HepG2 (cell line): ENCODE measurements around the gene RYR2. TPM values are rescaled to one million over a fixed set of nuclear protein-coding genes. Genes with fewer than 3 reads are reported as not detected.

Source experiments
- ATAC-seq: fragments of 200-7000 bp; cut with Tn5 transposase; 3 replicates; pipeline ENCODE4 v1.9.1; 2020; ENCODE audit warnings: mild to moderate bottlenecking, moderate library complexity
- BruUV-seq: library from RNA; stranded (reverse); fragments of 400-500 nt; replicated peaks from 2 replicates; lab custom pipeline; 2021; lab: Mats Ljungman, UMichigan
- CTCF ChIA-PET: fragments of 300-600 bp; formaldehyde crosslinking; extraction: SDS; loops from one replicate; lab custom pipeline; 2021; ENCODE audit warnings: low total read pairs, inconsistent platforms, low intra/inter-chr PET ratio; lab: Yijun Ruan, JAX
- POLR2A ChIA-PET: fragments of 350-600 bp; sonication (Branson Sonifier 250); formaldehyde crosslinking; loops from one replicate; lab custom pipeline; 2020; ENCODE audit warnings: antibody characterized with exemption, inconsistent platforms; lab: Yijun Ruan, JAX
- DNase-seq: peaks from one replicate; pipeline ENCODE4 v3.0.0-alpha.2; 2015; ENCODE audit warnings: low spot score
- FAIRE-seq: peaks from 3 replicates; lab custom pipeline; 2011; peaks lifted over from hg19 to GRCh38; lab: Jason Lieb, UNC
- H2AFZ ChIP-seq: one replicate; pipeline ENCODE4 v1.6.1; 2011; ENCODE audit warnings: low read length, inconsistent platforms
- H3K27ac ChIP-seq: fragments of 300-600 bp; 3 replicates; pipeline ENCODE4 v1.8.0; 2011; ENCODE audit warnings: mixed run types, mild to moderate bottlenecking, mixed read lengths, low read length, inconsistent platforms; ENCODE audit not compliant: insufficient read depth; ENCODE audit errors: extremely low read length
- H3K27me3 ChIP-seq, 2 experiments: fragments of 200-600 bp in 1 of 2; 2 replicates in 1 of 2; 3 replicates in 1 of 2; pipeline versions ENCODE4 v1.6.0 to v1.8.0; 2011; ENCODE audit warnings: low read length in 2 of 2, mild to moderate bottlenecking in 2 of 2, moderate library complexity in 2 of 2, inconsistent platforms in 1 of 2; ENCODE audit not compliant: insufficient read depth in 2 of 2, control insufficient read depth in 1 of 2
- H3K36me3 ChIP-seq, 2 experiments: fragments of 200-600 bp in 1 of 2; replicated peaks in 1 of 2; 2 replicates in 1 of 2; 3 replicates in 1 of 2; pipeline versions ENCODE4 v1.5.1 to v1.8.0; 2011; ENCODE audit warnings: low read length in 2 of 2, inconsistent platforms in 1 of 2; ENCODE audit not compliant: insufficient read depth in 2 of 2, control insufficient read depth in 1 of 2
- H3K4me1 ChIP-seq: 2 replicates; pipeline ENCODE4 v1.5.1; 2012; ENCODE audit warnings: low read length, inconsistent platforms; ENCODE audit not compliant: insufficient read depth
- H3K4me2 ChIP-seq: 2 replicates; pipeline ENCODE4 v1.6.0; 2011; ENCODE audit warnings: low read depth, low read length, inconsistent platforms
- H3K4me3 ChIP-seq, 3 experiments: fragments of 200-600 bp in 1 of 3; sonication (generic), shearing (Covaris generic) in 1 of 3; replicated peaks in 1 of 3; 2 replicates each; pipeline ENCODE4 v1.5.1; 2011 to 2016; ENCODE audit warnings: low read length in 3 of 3, inconsistent platforms in 2 of 3, low read depth in 2 of 3, mild to moderate bottlenecking in 2 of 3, control low read depth in 1 of 3, mixed read lengths in 1 of 3; ENCODE audit not compliant: insufficient read depth in 1 of 3
- H3K79me2 ChIP-seq: one replicate; pipeline ENCODE4 v1.6.1; 2011; ENCODE audit warnings: low read length, inconsistent platforms; ENCODE audit not compliant: insufficient read depth
- H3K9ac ChIP-seq: 2 replicates; pipeline ENCODE4 v1.6.0; 2011; ENCODE audit warnings: mild to moderate bottlenecking, low read depth, low read length, inconsistent platforms; ENCODE audit not compliant: insufficient read depth
- H3K9me3 ChIP-seq: 2 replicates; pipeline ENCODE4 v1.5.1; 2012; ENCODE audit warnings: mild to moderate bottlenecking, low read length
- H4K20me1 ChIP-seq: 2 replicates; pipeline ENCODE4 v1.6.0; 2011; ENCODE audit warnings: inconsistent platforms, mild to moderate bottlenecking, low read length, moderate library complexity; ENCODE audit not compliant: insufficient read depth
- ATF7 ChIP-seq, 2 experiments: fragments of 450-650 bp in 1 of 2; sonication (generic) in 1 of 2; formaldehyde crosslinking in 1 of 2; IDR thresholded peaks; 2 replicates each; pipeline versions ENCODE4 v1.4.0 to v1.6.1; 2016 to 2020; ENCODE audit warnings: antibody characterized with exemption in 1 of 2, mild to moderate bottlenecking in 1 of 2, missing genetic modification reagents in 1 of 2
- BATF2 ChIP-seq: sonication (generic); formaldehyde crosslinking; IDR thresholded peaks from 2 replicates; pipeline ENCODE4 v1.8.0; 2022; ENCODE audit warnings: mild to moderate bottlenecking, missing genetic modification reagents, moderate library complexity
- BHLHE40 ChIP-seq: IDR thresholded peaks from 2 replicates; pipeline ENCODE4 v1.6.1; 2011; ENCODE audit warnings: low read length, improper control_type of control experiment
- CREB1 ChIP-seq, 2 experiments: fragments of 450-650 bp in 1 of 2; IDR thresholded peaks; 2 replicates each; pipeline ENCODE4 v1.6.1; 2016 to 2017; ENCODE audit warnings: control low read depth in 1 of 2, mild to moderate bottlenecking in 1 of 2, missing compliant biosample characterization in 1 of 2, missing genetic modification characterization in 1 of 2
- HOXA9 ChIP-seq: sonication (generic); formaldehyde crosslinking; IDR thresholded peaks from 2 replicates; pipeline ENCODE4 v1.8.1; 2022; ENCODE audit warnings: missing genetic modification reagents, mild to moderate bottlenecking, moderate library complexity, borderline replicate concordance
- KDM6A ChIP-seq: IDR thresholded peaks from 2 replicates; pipeline ENCODE4 v1.6.1; 2016; ENCODE audit warnings: low read depth
- SKI ChIP-seq: fragments of 450-650 bp; IDR thresholded peaks from one replicate; pipeline ENCODE4 v1.6.1; 2018; ENCODE audit warnings: mild to moderate bottlenecking; ENCODE audit not compliant: partially characterized antibody
- ZBTB49 ChIP-seq: sonication (generic); formaldehyde crosslinking; IDR thresholded peaks from 2 replicates; pipeline ENCODE4 v1.4.0; 2020; ENCODE audit warnings: missing genetic modification reagents, borderline replicate concordance
- ZFP90 ChIP-seq: sonication (generic); formaldehyde crosslinking; IDR thresholded peaks from 2 replicates; pipeline ENCODE4 v1.8.0; 2022; ENCODE audit warnings: missing genetic modification reagents, mild to moderate bottlenecking, inconsistent platforms, borderline replicate concordance
- ZMYM4 ChIP-seq: sonication (generic); formaldehyde crosslinking; IDR thresholded peaks from 2 replicates; pipeline ENCODE4 v1.8.1; 2023; ENCODE audit warnings: mild to moderate bottlenecking, missing genetic modification reagents
- ZNF138 ChIP-seq: sonication (generic); formaldehyde crosslinking; IDR thresholded peaks from 2 replicates; pipeline ENCODE4 v1.5.0; 2020; ENCODE audit warnings: mild to moderate bottlenecking, low read depth, missing genetic modification reagents
- ZNF232 ChIP-seq: sonication (generic); formaldehyde crosslinking; IDR thresholded peaks from 2 replicates; pipeline ENCODE4 v1.4.0; 2020; ENCODE audit warnings: missing genetic modification reagents, borderline replicate concordance
- ZNF235 ChIP-seq: sonication (generic); formaldehyde crosslinking; IDR thresholded peaks from 2 replicates; pipeline ENCODE4 v1.8.1; 2023; ENCODE audit warnings: mild to moderate bottlenecking, missing genetic modification reagents, borderline replicate concordance
- ZNF552 ChIP-seq: sonication (generic); formaldehyde crosslinking; IDR thresholded peaks from 2 replicates; pipeline ENCODE4 v1.9.0; 2022; ENCODE audit warnings: missing genetic modification reagents, mild to moderate bottlenecking, borderline replicate concordance
- ZNF589 ChIP-seq: sonication (generic); formaldehyde crosslinking; conservative IDR thresholded peaks from 2 replicates; pipeline ENCODE4 v1.8.0; 2022; ENCODE audit warnings: mild to moderate bottlenecking, moderate library complexity, missing genetic modification reagents
- ZNF724P ChIP-seq: sonication (generic); formaldehyde crosslinking; IDR thresholded peaks from 2 replicates; pipeline ENCODE4 v1.8.0; 2022; ENCODE audit warnings: missing genetic modification reagents, borderline replicate concordance
- ZNF780A ChIP-seq: sonication (generic); formaldehyde crosslinking; IDR thresholded peaks from 2 replicates; pipeline ENCODE4 v1.8.0; 2022; ENCODE audit warnings: mild to moderate bottlenecking, missing genetic modification reagents, moderate library complexity
- ZNF792 ChIP-seq: IDR thresholded peaks from 2 replicates; pipeline ENCODE4 v1.6.1; 2016
- WGBS: methylation state at CpG from one replicate; pipeline ENCODE4 v1.1.6; 2017; ENCODE audit warnings: low lambda C conversion rate; 5-methylcytosine and 5-hydroxymethylcytosine counted together
- in situ Hi-C: cut with HindIII; loops from 2 replicates; pipeline ENCODE4 v1.10.0; 2017; ENCODE audit warnings: low pct_unique_long_range_greater_than_20kb; ENCODE audit not compliant: extremely low pct_ligation_motif_present
- intact Hi-C: fragments of 100-400 bp; cut with micrococcal nuclease; formaldehyde crosslinking; loops from one replicate; pipeline ENCODE4 v1.10.0; 2022; ENCODE audit not compliant: unreplicated experiment
- polyA plus RNA-seq, 8 experiments: library from polyadenylated mRNA; depleted of rRNA in 3 of 8; stranded (reverse) in 7 of 8; unstranded in 1 of 8; fragments of >200 nt; fragmentation: Illumina TruSeq in 4 of 8; extraction: Trizol in 4 of 8; gene quantifications; 2 replicates each; pipeline versions ENCODE4 v1.2.1 to v1.2.3, GENCODE V29; 2011 to 2016; ENCODE audit warnings: low read depth in 4 of 8, missing spikeins in 1 of 8, mixed read lengths in 1 of 8; ENCODE audit not compliant: insufficient read depth in 1 of 8
- total RNA-seq, 5 experiments: library from RNA; depleted of rRNA; stranded (reverse); fragments of >200 nt; fragmentation: Illumina TruSeq; extraction: Trizol; gene quantifications; 2 replicates each; pipeline ENCODE4 v1.2.3, GENCODE V29; 2016; ENCODE audit warnings: low read depth in 1 of 5

The RYR2 gene
- total and polyA plus RNA-seq, 2 of the 13 experiments (the other 11 are each of a cell fraction or from before 2014, with no cell fraction given) = not detected

GRCh38 chr1:237500566-237500965 lies 458.6 kb downstream of the RYR2 start:
- in situ Hi-C loops = no loop called here
- no peak overlapping the region for H3K4me3 ChIP-seq
- H3K9ac ChIP-seq = no peak overlapping the region
- no peak overlapping the region for H3K27ac ChIP-seq
- no peaks in the 10 kb centered on the region for H3K79me2 ChIP-seq
- DNase-seq = no peak
- H4K20me1 ChIP-seq = no peaks in the 10 kb centered on the region
- ChIA-PET POLR2A (no interaction called here), CTCF (no interaction called here)
- H2AFZ ChIP-seq = no peak overlapping the region
- TF ChIP-seq ATF7 (IDR thresholded peaks at IDR 0.05) (peak; percentile 93), ATF7 (CRISPR knock-in tag; IDR thresholded peaks at IDR 0.05) (no peak), ZNF792 (no peak), CREB1 (IDR thresholded peaks at IDR 0.05) (peak; percentile 75), CREB1 (CRISPR knock-in tag; IDR thresholded peaks at IDR 0.05) (no peak)
- BruUV-seq = no TSS peak
- no peak for ATAC-seq
- intact Hi-C loops = no loop called here
- WGBS = 5% methylated on average over 6 of the region's 6 CpGs
- no peaks in the 10 kb centered on the region for H3K36me3 ChIP-seq
- peaks cover 0 to 4% of the 10 kb centered on the region in 2 experiments; a peak in 1 of 5 replicates for H3K27me3 ChIP-seq
- no peaks in the 10 kb centered on the region for H3K4me1 ChIP-seq
- no peak for FAIRE-seq
- H3K4me2 ChIP-seq = no peak overlapping the region
- H3K9me3 ChIP-seq = no peaks in the 10 kb centered on the region

GRCh38 chr1:237503292-237503691 lies 461.3 kb downstream of the RYR2 start:
- BruUV-seq = no TSS peak
- H3K79me2 ChIP-seq = no peaks in the 10 kb centered on the region
- ATAC-seq (no peak), FAIRE-seq (no peak), DNase-seq (no peak)
- peaks cover 0 to 4% of the 10 kb centered on the region in 2 experiments; a peak in 1 of 5 replicates for H3K27me3 ChIP-seq
- no peak overlapping the region for H3K4me3 ChIP-seq
- CTCF ChIA-PET = no interaction called here
- H3K36me3 ChIP-seq = no peaks in the 10 kb centered on the region
- 13% methylated on average over 8 of the region's 8 CpGs for WGBS
- no peak overlapping the region for H3K4me2 ChIP-seq
- no peaks in the 10 kb centered on the region for H3K9me3 ChIP-seq
- no peak overlapping the region for H3K27ac ChIP-seq
- no peak overlapping the region for H3K9ac ChIP-seq
- POLR2A ChIA-PET = no interaction called here
- H2AFZ ChIP-seq = no peak overlapping the region
- intact Hi-C loops = no loop called here
- in situ Hi-C loops = no loop called here
- no peaks in the 10 kb centered on the region for H4K20me1 ChIP-seq
- no peaks in the 10 kb centered on the region for H3K4me1 ChIP-seq
- TF ChIP-seq HOXA9 (CRISPR knock-in tag) (no peak), ZNF724P (CRISPR knock-in tag) (no peak), ZNF232 (CRISPR knock-in tag) (no peak), BHLHE40 (no peak), KDM6A (CRISPR knock-in tag) (no peak), ZNF552 (CRISPR knock-in tag) (no peak), ZNF780A (CRISPR knock-in tag) (no peak), ZNF235 (CRISPR knock-in tag) (no peak), ZFP90 (CRISPR knock-in tag) (no peak), ZBTB49 (no peak), ZNF138 (CRISPR knock-in tag) (no peak), SKI (no peak), ZMYM4 (no peak), ZNF589 (no peak), BATF2 (no peak)
